NCI-H1930 (cell line): Measurements from ENCODE around the gene BIK.
"Not testable (repeated sequence)": the region's sequence is repeated elsewhere in the genome, so short reads cannot be mapped to it uniquely, and the experiment has no call there.

Experiments used
- DNase-seq, 2 experiments: peaks; one replicate each; lab custom pipeline; 2025; lab: John Stamatoyannopoulos, UW

BIK gene

DNA sequence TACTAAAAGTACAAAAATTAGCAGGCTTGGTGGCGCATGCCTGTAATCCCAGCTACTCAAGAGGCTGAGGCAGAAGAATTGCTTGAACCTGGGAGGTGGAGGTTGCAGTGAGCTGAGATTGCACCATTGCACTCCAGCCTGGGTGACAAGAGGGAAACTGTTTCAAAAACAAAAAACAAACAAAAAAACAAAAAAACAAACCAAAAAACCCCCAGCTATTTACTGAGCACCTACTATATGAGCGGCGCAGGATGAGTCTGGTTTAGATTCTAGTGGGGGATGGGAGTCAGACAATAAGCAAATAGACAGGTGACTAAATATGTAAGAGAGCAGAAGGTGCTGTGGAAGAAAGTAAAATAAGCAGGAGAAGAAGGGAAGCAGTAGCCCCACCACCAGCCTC is 5.6 kb upstream of the BIK start:
- not testable (repeated sequence) for DNase-seq

DNA sequence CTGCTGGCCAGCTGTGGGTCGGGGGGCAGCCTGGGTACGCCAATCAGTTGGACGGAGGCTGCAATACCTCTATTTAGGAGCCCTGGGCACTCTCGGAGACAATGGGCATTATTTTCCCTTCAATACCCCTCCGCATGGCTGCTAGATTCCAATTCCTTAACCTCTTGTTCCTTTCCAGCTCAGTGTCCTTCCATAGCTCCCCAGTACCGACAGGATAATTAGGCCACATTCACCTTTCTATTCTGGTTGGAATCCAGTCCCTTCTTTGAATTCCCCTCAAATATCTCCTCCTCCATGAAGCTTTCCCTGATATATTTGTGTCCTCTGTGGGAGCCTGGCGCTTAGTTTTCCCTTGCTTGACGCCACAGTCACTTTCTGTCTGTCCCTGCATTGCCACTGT is 4.2 kb upstream of the BIK start:
- no peak for DNase-seq

DNA sequence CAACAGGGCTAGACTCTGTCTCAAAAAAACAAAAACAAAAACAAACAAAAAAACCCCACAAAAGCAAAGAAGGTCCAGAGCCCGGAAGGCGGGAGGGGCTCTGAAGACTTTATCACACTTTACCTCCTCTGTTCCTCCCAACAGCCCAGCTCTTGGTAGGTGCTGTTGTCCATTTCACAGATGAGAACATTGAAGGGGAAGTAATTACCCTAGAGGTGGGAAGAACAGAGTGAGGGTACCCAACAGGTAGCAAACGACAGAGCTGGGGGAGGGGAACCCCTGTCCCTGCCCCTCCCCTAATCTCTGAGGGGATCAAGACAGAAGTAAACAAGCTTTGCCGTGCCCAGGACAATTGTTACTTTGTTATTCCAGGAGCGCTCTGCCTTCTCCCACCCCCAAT is 1.0 kb upstream of the BIK start:
- DNase-seq, result no peak

DNA sequence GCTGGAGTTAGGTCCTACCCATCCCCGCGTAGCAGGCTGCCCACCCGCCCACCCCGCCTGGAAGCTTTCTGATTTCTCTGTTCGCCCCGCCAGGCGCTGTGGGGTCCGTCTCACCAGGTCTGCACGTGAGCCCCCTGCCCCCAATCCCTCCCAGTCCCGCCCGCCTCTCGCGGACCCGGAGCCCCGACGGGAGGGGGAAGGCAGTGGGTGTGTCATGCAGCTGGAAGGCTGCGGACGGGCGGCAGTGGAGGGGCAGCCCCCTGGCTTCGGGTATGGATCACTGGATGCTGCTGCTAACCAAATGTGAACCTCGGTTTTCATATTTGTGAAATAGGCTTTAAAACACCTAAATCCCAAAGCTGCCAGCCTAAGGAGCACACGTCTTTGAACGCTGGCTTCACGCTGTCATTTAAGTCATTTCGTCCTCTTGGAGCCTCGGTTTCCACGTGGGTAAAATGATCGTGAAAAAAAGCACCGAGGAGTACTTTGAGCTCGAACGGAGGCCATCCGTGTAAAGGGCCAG is 568 bp upstream of the BIK start:
- no peak for DNase-seq

DNA sequence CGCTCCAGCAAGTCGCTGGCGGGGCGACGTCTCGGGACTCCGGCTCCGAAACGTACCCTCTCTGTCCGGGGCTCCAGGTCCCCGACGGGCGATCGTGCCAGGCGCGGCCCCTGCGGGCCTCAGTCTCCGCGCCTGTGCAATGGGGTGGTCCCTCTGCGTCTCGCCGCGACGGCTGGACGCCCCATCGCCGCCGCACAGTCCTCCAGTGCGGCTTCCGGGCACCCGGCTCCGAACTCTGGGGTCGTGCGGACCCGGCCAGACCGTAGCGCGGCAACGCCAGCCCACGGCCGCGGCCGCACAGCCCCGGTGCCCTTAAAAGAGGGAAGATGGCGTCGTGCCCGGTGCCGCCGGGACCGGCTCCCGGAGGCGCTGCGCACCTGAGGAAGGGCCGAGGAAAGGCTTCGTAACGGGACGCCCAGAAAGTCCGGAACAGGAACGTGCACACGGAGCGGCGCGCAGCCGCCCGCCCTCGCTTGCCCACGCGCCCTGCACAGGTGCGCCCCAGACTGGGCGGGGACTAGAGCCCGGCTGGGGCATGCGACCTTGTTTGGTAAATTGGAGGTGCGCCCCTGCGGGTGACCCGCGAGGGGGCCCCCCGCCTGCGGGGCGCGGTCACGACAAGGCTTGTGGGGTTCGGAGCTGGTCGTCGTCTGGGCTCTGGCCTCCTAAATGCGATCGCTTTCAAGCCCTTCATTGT is 525 bp downstream of the BIK start:
- DNase-seq, result no peak

DNA sequence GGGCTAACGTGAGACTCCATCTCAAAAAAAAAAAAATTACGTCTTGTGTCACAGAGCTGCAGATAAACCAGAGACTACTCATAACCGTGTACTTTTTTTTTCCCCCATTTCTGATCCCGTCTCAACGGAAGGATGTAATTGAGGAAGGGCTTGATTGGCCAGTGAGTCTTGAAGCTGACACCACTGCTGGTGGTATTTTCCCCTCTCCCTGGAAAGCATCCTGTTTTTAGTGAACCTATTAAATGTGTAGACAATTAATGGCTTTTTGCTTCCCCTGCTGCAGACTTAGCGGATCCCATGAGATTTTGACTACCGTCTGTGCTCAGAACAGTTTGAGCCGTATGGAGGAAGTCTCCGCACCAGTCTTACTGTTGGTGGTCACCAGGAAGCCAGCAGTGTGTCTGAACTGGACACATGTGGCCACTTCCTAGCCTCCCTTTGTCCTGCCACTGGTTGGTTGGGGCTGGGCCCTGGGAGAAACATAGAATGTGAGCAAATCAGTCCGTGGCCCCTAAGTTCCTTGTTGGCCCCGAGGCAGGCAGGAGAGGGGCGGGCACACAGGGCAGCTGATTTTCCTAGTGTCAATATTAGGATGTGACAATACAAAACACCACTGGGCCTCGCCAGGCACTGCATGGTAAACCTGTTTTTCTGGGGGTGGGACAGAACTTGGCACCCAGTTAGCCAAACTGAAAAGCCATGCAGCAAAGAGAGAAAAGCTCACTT is 3.1 kb downstream of the BIK start:
- DNase-seq, result no peak

DNA sequence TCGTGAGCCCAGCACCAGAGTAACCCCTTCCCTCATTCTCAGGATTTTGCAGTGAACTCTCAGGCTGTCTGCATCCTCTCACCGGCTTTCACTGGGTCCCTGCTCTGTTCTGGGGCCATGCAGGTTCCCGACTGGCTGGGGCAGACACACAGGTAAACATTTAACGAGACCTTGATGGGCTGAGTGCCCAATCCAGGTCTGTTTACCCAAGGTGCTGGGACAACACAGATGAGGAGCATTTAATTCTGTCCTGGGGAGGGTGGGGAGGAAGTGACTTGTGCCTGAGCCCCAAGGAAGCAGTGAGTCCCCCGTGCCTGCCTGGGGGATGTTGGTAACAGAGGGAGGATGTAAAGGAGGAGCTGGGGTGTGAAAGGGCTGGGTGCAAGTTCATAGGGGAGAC is 4.4 kb downstream of the BIK start:
- DNase-seq, result no peak

DNA sequence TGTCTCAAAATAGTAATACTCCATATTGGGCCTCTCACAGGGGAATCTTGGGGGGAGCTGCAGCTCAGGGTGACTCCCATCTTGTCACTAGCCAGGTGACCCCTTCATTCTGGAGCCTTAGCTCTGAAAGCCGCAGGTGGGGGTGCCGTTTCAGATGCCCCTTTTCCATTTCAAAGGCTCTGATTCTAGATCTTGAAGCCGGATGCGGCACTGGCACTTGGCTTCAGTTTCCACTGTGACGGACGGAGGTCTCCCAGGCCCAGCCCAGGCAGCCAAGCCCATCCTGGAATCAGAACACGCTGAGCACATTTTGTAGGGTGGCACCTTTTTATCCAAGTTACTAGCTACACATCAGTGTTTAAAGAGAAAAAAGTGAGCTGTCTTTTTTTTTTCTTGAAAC is 6.4 kb downstream of the BIK start:
- DNase-seq, result no peak

DNA sequence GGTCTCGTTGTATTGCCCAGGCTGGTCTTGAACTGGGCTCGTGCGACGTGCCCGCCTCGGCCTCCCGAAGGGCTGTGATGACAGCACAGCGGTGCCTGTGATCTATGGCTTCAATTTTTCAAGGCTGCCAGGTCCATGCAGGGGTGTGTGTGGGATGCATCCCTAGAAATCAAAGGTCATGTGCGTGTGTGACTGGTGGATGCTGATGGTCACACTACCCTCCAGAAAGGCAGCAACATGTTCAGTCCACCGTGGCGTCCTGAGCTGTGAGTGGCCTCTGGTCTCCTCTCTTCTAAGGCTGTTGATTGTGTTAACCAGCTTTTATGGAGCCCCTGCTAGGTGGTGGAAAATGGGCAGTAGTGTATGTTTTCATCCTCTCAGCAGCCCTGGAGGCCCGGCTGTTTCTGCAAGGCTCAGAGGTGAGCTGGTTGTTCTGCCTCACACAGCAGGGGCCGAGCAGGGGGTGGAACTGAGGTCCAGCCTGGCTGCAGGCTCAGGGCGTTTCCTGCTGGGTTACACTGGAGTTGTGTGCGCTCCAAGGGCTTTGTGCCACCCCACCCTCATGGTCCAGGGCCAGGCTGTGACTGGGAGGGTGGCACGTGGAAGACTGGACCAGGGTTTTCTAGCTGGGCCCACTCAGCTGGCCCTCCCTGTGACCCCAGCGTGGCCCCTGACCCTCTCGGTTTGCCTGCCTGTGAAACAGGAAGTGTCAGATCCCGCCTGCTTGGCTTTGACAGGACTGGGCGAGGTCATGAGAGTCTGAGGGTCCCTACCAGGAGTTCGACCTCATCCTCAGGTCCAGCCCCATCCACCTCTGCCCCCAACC is 7.7 kb downstream of the BIK start:
- no peak for DNase-seq

DNA sequence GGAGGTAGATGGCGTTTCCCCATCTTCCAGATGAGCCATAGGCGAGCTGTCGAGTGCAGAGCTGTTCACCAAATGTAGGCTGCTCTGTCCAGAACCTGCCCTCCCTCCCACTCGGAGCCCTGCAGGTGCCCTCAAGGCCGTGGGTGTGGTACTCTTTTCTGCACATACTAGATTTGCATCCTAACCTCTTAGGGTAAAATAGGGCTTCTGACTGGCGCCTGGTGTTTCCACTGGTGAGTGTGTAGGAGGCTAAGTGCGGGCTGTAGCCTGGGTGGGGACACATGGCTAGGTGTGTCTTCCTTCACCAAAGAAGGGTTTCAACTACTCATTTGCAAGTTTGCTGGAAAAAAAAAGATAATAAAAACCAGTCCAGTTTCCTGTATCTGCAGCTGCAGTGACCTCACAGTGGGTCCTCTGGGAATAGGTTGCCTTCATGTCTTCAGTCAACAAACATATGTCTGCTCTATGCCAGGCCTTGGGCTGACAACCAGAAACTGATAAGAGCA is 8.5 kb downstream of the BIK start:
- DNase-seq, result no peak

DNA sequence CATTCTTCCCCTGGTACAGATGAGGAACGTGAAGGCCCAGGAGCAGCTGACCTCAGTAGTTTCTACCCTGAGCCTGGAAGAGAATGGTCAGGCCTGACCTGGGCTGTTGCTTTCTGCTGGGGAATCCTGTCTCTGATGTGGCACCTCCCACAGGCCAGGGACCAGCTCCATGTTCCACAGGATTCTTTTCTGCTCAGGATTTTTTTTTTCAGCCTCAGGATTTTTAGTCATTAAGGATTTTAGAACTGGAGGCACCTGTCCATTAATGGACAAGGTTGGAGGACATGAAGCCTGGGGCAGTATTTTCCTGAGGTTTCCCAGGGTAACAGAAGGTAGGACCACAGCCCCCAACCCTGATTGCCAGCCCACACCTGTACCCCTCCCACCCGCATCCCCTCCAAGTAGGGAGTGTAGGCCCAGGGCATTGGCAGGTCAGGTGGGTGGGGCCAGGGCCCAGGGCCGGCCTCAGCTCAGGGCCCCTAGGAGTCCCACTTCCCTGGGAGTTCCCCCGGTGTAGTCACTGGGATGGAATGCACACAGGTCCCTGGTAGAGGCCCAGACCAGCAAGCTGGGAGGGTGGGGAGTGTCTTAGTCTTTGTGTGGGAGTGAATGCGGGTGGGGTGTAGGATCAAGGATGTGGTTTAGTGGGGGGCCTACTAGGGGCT is 16.1 kb downstream of the BIK start:
- no peak for DNase-seq

DNA sequence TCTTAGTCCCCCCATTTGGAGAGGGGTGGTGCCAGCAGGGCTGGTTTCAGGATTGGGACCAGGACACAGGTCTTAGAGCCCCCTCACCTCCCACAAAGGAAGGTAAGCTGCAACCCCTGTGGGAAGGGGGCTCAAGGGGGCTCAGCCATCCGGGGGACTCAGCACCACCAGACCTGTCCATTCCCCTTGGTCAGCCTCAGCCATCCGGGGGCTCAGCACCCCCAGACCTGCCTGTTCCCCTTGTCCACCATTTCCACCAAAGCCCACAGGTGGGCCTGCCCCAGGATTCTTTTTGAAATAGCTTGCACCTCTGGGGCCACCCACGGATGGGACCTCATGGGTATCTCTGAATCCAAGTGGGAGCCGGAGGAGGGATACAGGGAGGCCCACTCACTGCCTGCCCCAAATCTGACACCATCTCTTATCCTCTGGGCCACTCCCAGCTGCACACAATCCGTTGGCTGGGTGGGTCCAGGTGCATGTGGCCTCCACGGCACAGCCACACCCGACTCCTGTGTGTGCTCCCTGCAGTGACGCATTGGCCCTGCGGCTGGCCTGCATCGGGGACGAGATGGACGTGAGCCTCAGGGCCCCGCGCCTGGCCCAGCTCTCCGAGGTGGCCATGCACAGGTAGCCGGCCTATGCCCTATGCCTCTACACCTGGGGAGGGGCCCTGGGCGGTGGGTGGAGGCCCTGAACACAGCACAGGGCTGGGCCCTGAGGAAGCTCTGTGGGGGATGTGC is 16.8 kb downstream of the BIK start:
- DNase-seq, result no peak

DNA sequence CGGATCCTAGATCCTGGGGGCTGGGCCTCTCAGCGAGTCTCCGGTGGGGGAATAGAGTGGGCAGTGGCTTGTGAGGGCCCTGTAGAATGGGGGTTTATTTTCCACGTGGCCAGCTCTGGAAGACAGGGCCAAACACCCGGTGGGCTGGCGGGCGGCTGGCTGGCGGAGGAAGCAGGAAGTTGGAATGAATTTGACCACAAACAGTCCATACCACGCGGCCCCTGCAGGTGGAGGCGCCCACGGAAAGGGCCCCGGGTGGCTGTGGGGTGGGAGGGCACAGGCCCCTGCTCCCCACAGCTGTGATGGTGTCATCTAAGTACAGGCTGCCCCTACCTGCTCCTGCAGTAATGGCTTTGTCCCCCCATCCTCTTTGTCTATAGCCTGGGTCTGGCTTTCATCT is 17.6 kb downstream of the BIK start:
- no peak for DNase-seq

DNA sequence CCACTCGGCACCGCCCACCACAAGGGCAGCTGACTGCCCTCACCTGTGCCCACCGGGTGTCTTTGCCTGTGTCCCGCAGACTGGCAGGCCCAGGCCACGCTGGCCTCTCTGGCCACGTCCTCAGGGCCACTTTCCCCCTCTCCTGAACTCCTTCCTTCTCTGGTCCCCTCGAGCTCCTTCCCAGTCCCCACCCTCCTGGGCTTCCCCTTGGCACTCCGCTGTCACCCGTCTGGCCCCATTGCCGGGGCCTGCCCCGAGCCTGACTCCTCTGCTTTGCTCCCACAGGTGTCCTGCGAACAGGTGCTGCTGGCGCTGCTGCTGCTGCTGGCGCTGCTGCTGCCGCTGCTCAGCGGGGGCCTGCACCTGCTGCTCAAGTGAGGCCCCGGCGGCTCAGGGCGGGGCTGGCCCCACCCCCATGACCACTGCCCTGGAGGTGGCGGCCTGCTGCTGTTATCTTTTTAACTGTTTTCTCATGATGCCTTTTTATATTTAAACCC is 18.4 kb downstream of the BIK start:
- DNase-seq, result peak; percentile 32 to 37

DNA sequence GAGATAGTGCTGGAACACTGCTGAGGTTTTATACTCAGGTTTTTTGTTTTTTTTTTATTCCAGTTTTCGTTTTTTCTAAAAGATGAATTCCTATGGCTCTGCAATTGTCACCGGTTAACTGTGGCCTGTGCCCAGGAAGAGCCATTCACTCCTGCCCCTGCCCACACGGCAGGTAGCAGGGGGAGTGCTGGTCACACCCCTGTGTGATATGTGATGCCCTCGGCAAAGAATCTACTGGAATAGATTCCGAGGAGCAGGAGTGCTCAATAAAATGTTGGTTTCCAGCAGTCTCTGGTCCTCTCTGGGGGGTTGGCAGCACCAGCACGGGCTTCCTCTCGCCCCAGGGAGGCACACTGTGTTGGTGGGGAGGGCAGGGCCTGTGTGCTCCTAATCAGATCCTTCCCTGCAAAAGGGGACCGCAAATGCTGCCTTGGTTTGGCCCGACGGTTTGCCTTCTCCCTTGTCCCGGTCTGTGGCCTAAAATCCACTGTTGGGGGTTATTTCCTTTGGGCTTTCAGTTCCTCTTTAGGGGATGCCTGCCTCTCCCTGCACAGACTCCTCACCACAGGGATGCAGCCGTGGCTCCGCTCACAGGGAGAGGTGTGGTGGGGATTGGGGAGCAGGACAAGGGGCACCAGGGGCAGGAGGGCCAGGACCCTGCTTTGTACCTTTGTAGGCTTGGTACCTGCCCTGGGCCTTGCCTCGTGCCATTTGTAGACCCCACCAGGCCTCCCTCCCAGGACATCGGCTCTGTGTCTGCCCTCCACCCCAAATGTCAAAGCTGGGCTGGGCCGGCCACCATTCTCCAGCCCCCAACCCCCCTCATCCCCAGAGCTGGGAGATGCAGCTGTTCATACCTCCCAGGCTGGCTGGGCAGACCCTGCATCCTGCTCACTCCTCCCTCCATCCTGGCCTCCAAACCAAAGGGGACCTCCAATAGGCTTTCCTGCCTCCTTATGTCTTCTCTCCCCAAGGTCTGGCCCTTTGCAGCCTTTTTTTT is 19.2 kb downstream of the BIK start:
- DNase-seq, result no peak

DNA sequence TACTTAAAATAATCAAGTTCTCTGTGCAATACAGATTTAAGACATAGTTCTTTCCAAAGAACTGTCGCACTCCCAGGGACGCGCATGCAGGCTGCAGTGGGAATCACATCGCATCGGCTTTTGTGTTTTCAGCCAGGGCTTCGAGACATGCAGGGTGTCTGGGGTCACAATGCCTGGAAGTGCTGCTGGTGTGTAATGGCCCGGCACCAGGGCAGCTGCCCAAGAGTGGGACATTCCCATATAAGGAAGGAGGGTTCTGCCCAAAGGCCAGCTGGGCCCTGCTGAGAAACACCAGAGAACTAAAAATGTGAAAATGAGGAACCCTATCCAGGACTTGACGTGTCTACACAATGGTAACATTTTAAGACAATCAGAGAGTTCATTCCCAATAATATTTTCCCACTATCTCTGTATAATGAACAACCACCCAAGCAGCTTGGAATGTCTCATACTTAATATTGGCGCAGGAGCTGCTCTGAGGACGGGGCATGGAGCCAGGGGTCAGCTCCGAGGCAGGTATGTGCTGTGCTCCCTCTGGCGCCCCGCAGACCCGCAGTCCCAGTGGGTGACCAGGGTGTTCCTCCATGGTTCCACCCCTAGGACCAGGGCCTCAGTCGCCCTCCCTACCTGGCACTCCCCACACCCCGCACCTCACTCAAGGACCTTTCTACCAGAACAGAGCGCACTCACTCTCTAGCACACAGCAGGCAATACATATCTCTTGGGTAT is 21.4 kb downstream of the BIK start:
- DNase-seq, result no peak

DNA sequence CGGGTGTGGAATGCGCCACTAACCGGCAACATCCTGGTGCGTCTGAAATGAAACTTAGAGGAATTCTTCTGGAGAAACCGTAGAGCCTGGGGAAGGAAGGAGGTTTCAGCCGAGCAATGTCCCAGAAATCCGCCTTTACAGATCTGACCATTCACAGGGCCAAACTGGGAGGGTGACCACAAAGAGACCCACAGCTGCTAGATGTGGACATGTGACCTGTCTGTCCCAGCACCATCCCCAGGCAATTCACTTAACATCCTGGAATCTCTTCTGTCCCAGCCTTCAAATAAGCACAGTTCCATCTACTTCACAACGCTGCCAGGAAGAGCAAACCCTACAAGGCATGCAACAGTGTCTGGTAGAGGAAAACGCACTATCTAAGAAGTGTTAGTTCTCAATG is 22.9 kb downstream of the BIK start:
- no peak for DNase-seq

DNA sequence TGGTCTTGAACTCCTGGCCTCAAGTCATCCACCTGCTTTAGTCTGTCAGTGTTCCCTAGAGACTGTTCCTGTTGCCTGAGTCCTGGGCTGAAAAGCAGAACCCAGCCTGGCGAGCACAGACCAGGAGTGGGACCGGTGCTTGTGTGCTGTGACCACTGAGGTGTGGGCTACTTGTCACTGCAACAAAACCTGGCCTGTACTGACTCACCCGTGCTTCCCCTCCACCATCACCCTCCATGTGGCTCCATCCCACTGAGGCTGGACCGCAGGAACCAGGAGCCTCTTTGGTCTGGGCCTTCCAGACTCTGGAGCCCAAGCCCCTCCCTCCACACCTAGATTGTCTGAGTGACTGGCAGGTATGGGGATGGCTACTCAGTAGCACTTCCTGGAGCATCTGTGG is 24.0 kb downstream of the BIK start:
- no peak for DNase-seq

DNA sequence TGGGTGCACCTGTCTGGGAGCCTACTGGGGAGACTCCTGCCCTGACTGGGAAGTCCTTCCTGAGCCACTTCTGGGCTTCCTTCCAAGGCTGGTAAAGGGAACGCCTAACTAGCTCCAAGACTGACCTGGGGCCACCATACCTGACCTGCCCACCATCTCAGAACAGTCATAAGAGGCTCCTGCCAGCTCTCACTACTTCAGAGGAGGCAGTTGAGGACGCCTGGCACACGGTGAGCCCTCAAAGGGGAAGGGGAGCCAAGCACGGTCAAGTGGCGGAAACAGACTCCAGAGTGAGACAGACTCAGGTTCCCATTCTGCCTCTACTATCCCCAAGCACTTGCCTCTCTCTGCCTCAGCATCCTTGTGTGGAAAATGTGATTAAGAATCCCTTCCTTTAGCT is 25.0 kb downstream of the BIK start:
- no peak for DNase-seq
